Astrocyte (in vitro differentiated cells and primary cell): ENCODE results near the gene BHLHE23.

ENCODE experiments used
- CTCF ChIP-seq: IDR thresholded peaks from 2 replicates; pipeline ENCODE4 v1.5.1; 2011; ENCODE audit warnings: low read depth, mild to moderate bottlenecking, inconsistent platforms, low read length, moderate library complexity; ENCODE audit not compliant: insufficient read depth
- EZH2 ChIP-seq: IDR thresholded peaks from 2 replicates; pipeline ENCODE4 v1.6.1; 2012; ENCODE audit warnings: mild to moderate bottlenecking, low read length, inconsistent platforms; ENCODE audit not compliant: insufficient read depth

GRCh38 chr20:62995898-62996595 lies 10.7 kb downstream of the BHLHE23 start:
- no peak for TF ChIP-seq CTCF
- TF ChIP-seq EZH2 = no peak
